Left ventricle myocardium superior (tissue), 1 donor: Measurements from ENCODE around the gene PLCH1. TPM values are rescaled to one million over a fixed set of nuclear protein-coding genes. Genes with fewer than 3 reads are reported as not detected.
"Not testable (repeated sequence)": the region's sequence is repeated elsewhere in the genome, so short reads cannot be mapped to it uniquely, and the experiment has no call there.

Experiments
- ATAC-seq: fragments of 200-7000 bp; cut with Tn5 transposase; one replicate; pipeline ENCODE4 v1.9.1; 2020; ENCODE audit warnings: mild to moderate bottlenecking, moderate library complexity
- DNase-seq: peaks from one replicate; pipeline ENCODE4 v3.0.0-alpha.2; 2020
- intact Hi-C: fragments of 100-400 bp; cut with micrococcal nuclease; formaldehyde crosslinking; loops from one replicate; pipeline ENCODE4 v1.11.0; 2022
- total RNA-seq: library from RNA; stranded (reverse); fragmentation: NEBNext Ultra II Directional; extraction: Animal tissue kit (Norgen Biotek cat#: 25700); gene quantifications from one replicate; pipeline ENCODE4 v1.2.1, GENCODE V29; 2021
- donor health status: DM: no; HTN: yes; CAD: no; lungs with severe emphysema.

Gene PLCH1
- total RNA-seq, 1 donor from 2014 or later = 0.50 TPM

- intact Hi-C loops = no loop called here
- peak; percentile 49 for DNase-seq
- ATAC-seq = peak; percentile 58
These were observed 326.5 kb downstream of the PLCH1 start for GRCh38 chr3:155418407-155418806.

GRCh38 chr3:155417119-155417517, 327.8 kb downstream of the PLCH1 start:
- no peak for ATAC-seq
- DNase-seq = no peak
- intact Hi-C loops = no loop called here

GRCh38 chr3:155416500-155417118, 328.3 kb downstream of the PLCH1 start:
- no peak for ATAC-seq
- intact Hi-C loops = no loop called here
- DNase-seq = no peak

- ATAC-seq = peak; percentile 25
- intact Hi-C loops = no loop called here
- no peak for DNase-seq
These were observed 332.0 kb downstream of the PLCH1 start for GRCh38 chr3:155412904-155413303.

- no peak for DNase-seq
- intact Hi-C loops = no loop called here
- peak; percentile 71 for ATAC-seq
These were observed 333.2 kb downstream of the PLCH1 start for GRCh38 chr3:155411500-155412223.

GRCh38 chr3:155409336-155409735, 335.5 kb downstream of the PLCH1 start:
- intact Hi-C loops = no loop called here
- ATAC-seq (no peak), DNase-seq (no peak)

GRCh38 chr3:155407971-155408370, 336.9 kb downstream of the PLCH1 start:
- ATAC-seq (no peak), DNase-seq (no peak)
- intact Hi-C loops = no loop called here

- ATAC-seq (no peak), DNase-seq (no peak)
- intact Hi-C loops = no loop called here
These were observed 337.5 kb downstream of the PLCH1 start for GRCh38 chr3:155407331-155407730.

- no peak for DNase-seq
- no peak for ATAC-seq
- intact Hi-C loops = no loop called here
These were observed 340.4 kb downstream of the PLCH1 start for GRCh38 chr3:155404486-155404885.

GRCh38 chr3:155402656-155403055, 342.2 kb downstream of the PLCH1 start:
- intact Hi-C loops = no loop called here
- ATAC-seq (no peak), DNase-seq (no peak)

GRCh38 chr3:155398046-155398445, 346.8 kb downstream of the PLCH1 start:
- no peak for DNase-seq
- ATAC-seq = no peak
- intact Hi-C loops = no loop called here

GRCh38 chr3:155394896-155395295, 350.0 kb downstream of the PLCH1 start:
- ATAC-seq = not testable (repeated sequence)

GRCh38 chr3:155394240-155394639, 350.6 kb downstream of the PLCH1 start:
- no peak for ATAC-seq

More at GRCh38 chr3:155394896-155395295, 350.0 kb downstream of the PLCH1 start:
- DNase-seq, intact Hi-C loops: not testable (repeated sequence)

GRCh38 chr3:155393316-155393715, 351.6 kb downstream of the PLCH1 start:
- no peak for ATAC-seq
- intact Hi-C loops = no loop called here
- DNase-seq = no peak

More at GRCh38 chr3:155394240-155394639, 350.6 kb downstream of the PLCH1 start:
- no peak for DNase-seq
- intact Hi-C loops = no loop called here

- intact Hi-C loops = no loop called here
- DNase-seq (no peak), ATAC-seq (peak; percentile 24)
These were observed 352.7 kb downstream of the PLCH1 start for GRCh38 chr3:155392138-155392537.

- DNase-seq = no peak
- ATAC-seq = peak; percentile 98
- intact Hi-C loops = no loop called here
These were observed 353.3 kb downstream of the PLCH1 start for GRCh38 chr3:155391551-155391958.

GRCh38 chr3:155391104-155391503, 353.8 kb downstream of the PLCH1 start:
- intact Hi-C loops = no loop called here
- DNase-seq (no peak), ATAC-seq (peak; percentile 75)

- no peak for ATAC-seq
- intact Hi-C loops = no loop called here
- DNase-seq = no peak
These were observed 354.5 kb downstream of the PLCH1 start for GRCh38 chr3:155390351-155390750.

- ATAC-seq (no peak), DNase-seq (no peak)
- intact Hi-C loops = loop anchor here (10.0 kb wide), 1 partner anchor 196 kb away; no protein-coding TSS in a partner anchor
These were observed 356.5 kb downstream of the PLCH1 start for GRCh38 chr3:155388417-155388816.

- no peak for ATAC-seq
- intact Hi-C loops = loop anchor here (10.0 kb wide), 1 partner anchor 197 kb away; no protein-coding TSS in a partner anchor
- no peak for DNase-seq
These were observed 357.3 kb downstream of the PLCH1 start for GRCh38 chr3:155387571-155387970.

GRCh38 chr3:155386919-155387318, 358.0 kb downstream of the PLCH1 start:
- intact Hi-C loops = loop anchor here (10.0 kb wide), 1 partner anchor 198 kb away; no protein-coding TSS in a partner anchor
- no peak for DNase-seq
- peak; percentile 32 for ATAC-seq
